Caco-2 (cell line): ENCODE results near the gene SOAT2. TPM values are rescaled to one million over a fixed set of nuclear protein-coding genes. Genes with fewer than 3 reads are reported as not detected.

ENCODE experiments used
- BruUV-seq: library from RNA; stranded (reverse); fragments of 400-500 nt; replicated peaks from 2 replicates; lab custom pipeline; 2021; lab: Mats Ljungman, UMichigan
- CTCF ChIA-PET: fragments of 300-600 bp; sonication (Branson Sonifier 250); formaldehyde crosslinking; loops from one replicate; lab custom pipeline; 2022; ENCODE audit warnings: antibody characterized with exemption; lab: Charles Lee
- POLR2A ChIA-PET: fragments of 300-600 bp; sonication (Branson Sonifier 250); formaldehyde crosslinking; loops from one replicate; lab custom pipeline; 2022; ENCODE audit warnings: antibody characterized with exemption; lab: Charles Lee
- DNase-seq, 2 experiments: peaks; one replicate each; pipeline versions ENCODE4 v3.0.0 to v3.0.0-alpha.2; 2020 to 2022
- H3K27me3 ChIP-seq: replicated peaks from 2 replicates; pipeline ENCODE4 v1.6.0; 2011; ENCODE audit warnings: low read length; ENCODE audit not compliant: control insufficient read depth, insufficient read depth
- H3K36me3 ChIP-seq: 2 replicates; pipeline ENCODE4 v1.5.1; 2011; ENCODE audit warnings: low read length; ENCODE audit not compliant: control insufficient read depth, insufficient read depth
- H3K4me1 ChIP-seq: fragments of 250-450 bp; sonication (Bioruptor Pico); 2 replicates; pipeline ENCODE4 v1.5.1; 2020; ENCODE audit warnings: mild to moderate bottlenecking
- H3K4me3 ChIP-seq: 2 replicates; pipeline ENCODE4 v1.5.1; 2011; ENCODE audit warnings: low read depth, mild to moderate bottlenecking, control low read depth, low read length
- H3K9me3 ChIP-seq: fragments of 250-450 bp; sonication (Bioruptor Pico); 2 replicates; pipeline ENCODE4 v1.5.1; 2020; ENCODE audit warnings: mild to moderate bottlenecking, moderate library complexity
- H3K27ac Mint-ChIP-seq: one replicate; pipeline ENCODE4 v1.8.0; 2022; ENCODE audit warnings: mixed read lengths; ENCODE audit not compliant: unreplicated experiment
- H3K27me3 Mint-ChIP-seq: one replicate; pipeline ENCODE4 v1.8.0; 2022; ENCODE audit warnings: mixed read lengths; ENCODE audit not compliant: insufficient read depth, unreplicated experiment
- H3K36me3 Mint-ChIP-seq: one replicate; pipeline ENCODE4 v1.8.0; 2022; ENCODE audit warnings: mild to moderate bottlenecking, mixed read lengths; ENCODE audit not compliant: insufficient read depth, unreplicated experiment
- H3K4me1 Mint-ChIP-seq: one replicate; pipeline ENCODE4 v1.8.0; 2022; ENCODE audit warnings: low read depth, mixed read lengths; ENCODE audit not compliant: unreplicated experiment
- H3K4me3 Mint-ChIP-seq: one replicate; pipeline ENCODE4 v1.8.0; 2022; ENCODE audit warnings: mild to moderate bottlenecking, moderate library complexity, mixed read lengths; ENCODE audit not compliant: unreplicated experiment
- H3K9me3 Mint-ChIP-seq: one replicate; pipeline ENCODE4 v1.8.0; 2022; ENCODE audit warnings: mixed read lengths; ENCODE audit not compliant: unreplicated experiment
- intact Hi-C: fragments of 100-400 bp; cut with micrococcal nuclease; formaldehyde crosslinking; loops from one replicate; pipeline ENCODE4 v1.10.0; 2022; ENCODE audit not compliant: unreplicated experiment
- total RNA-seq: library from RNA; stranded (reverse); gene quantifications from 2 replicates; pipeline ENCODE4 v1.2.3, GENCODE V29; 2022
- TF ChIP-seq, protein P1 (sequence below), 2 experiments: fragments of 200-600 bp in 1 of 2; IDR thresholded peaks; 1 replicate in 1 of 2; 2 replicates in 1 of 2; pipeline versions ENCODE4 v1.5.1 to v1.8.0; 2011 to 2022; ENCODE audit warnings: antibody characterized with exemption in 1 of 2, control low read depth in 1 of 2, inconsistent platforms in 1 of 2, low read depth in 1 of 2, low read length in 1 of 2, mild to moderate bottlenecking in 1 of 2, moderate library complexity in 1 of 2; ENCODE audit not compliant: insufficient read depth in 1 of 2, severe bottlenecking in 1 of 2, unreplicated experiment in 1 of 2

SOAT2 gene
- total RNA-seq, 1 experiment from 2014 or later, result 6.5 TPM

DNA sequence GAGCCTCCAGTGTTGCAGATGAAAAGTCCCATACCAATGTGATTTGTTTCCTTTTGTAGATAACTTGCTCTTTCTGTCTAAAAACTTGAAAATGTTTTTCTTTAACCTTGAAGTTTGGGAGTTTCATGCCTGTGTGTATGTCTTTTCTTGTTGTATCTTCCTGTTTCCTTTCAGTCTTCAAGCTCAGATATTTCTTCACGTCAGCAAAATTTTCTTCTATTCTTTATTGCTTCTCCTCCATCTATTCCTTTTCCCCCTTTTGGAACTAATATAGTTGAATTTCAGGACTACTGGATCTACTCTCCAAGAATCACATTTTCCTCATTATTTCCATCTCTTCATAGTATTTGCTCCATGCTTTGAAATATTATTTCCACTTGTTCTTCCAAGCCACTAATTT is 23.9 kb downstream of the SOAT2 start:
- POLR2A ChIA-PET, result no interaction called here
- H3K27me3 Mint-ChIP-seq, result peaks cover 5% of the 10 kb centered on the region
- intact Hi-C loops, result no loop called here

DNA sequence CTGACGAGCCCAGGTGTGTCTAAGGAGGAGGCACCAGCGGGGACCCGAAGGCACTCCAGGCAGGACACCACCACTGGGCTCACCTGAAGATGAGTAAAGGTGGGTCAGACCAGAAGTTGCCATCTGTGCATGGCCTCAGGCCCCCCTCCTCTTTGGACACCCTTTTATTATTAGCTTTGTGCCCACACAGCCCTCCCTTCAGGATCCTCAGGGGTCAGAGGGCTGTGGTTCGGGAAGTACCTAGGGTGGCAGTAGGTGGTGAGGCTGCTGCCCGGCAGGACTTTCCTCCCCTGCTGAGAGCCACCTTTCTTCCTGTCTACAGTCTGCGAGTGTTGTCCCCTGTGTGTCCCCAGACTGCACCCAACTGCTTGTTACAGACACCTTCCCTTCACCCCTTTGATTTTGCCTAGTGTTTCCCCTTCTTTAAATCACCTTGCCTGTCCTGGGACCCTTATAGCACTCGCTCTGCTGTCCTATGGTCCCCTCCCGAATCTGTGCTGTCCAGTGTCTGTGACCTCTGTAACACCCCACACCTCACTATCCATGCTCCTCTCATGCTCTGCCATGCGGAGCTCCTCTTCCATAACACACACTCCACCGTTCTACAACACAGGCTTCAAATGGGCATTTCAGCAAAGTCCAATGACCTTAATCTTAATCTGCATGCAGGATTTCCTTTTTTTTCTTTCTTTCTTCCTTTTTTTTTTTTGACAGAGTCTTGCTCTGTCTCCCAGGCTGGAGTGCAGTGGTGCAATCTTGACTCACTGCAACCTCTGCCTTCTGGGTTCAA is 25.7 kb downstream of the SOAT2 start:
- intact Hi-C loops, result no loop called here
- Histone ChIP-seq H3K36me3 (0 out of 2 replicates have a peak, but pooled peaks cover 1% of the 10 kb centered on the region), H3K4me1 (no peaks in the 10 kb centered on the region), H3K27me3 (no peaks in the 10 kb centered on the region), H3K9me3 (no peaks in the 10 kb centered on the region), H3K4me3 (no peak overlapping the region)
- POLR2A ChIA-PET, result interaction anchor here (0.5 kb wide), 1 partner anchor 60 kb away, joined by 3 read pairs; no protein-coding TSS in a partner anchor
- H3K36me3 Mint-ChIP-seq, result no peaks in the 10 kb centered on the region
- H3K4me1 Mint-ChIP-seq, result peaks cover 5% of the 10 kb centered on the region
- no peaks in the 10 kb centered on the region for H3K9me3 Mint-ChIP-seq
- peaks cover 5% of the 10 kb centered on the region for H3K27me3 Mint-ChIP-seq
- no peak overlapping the region for H3K4me3 Mint-ChIP-seq
- CTCF ChIA-PET, result interaction anchor here (0.6 kb wide), 1 partner anchor 14 kb away, joined by 3 read pairs; no protein-coding TSS in a partner anchor
- H3K27ac Mint-ChIP-seq, result no peak overlapping the region
- BruUV-seq, result no TSS peak
- DNase-seq, result no peak
- TF ChIP-seq, protein P1, sequence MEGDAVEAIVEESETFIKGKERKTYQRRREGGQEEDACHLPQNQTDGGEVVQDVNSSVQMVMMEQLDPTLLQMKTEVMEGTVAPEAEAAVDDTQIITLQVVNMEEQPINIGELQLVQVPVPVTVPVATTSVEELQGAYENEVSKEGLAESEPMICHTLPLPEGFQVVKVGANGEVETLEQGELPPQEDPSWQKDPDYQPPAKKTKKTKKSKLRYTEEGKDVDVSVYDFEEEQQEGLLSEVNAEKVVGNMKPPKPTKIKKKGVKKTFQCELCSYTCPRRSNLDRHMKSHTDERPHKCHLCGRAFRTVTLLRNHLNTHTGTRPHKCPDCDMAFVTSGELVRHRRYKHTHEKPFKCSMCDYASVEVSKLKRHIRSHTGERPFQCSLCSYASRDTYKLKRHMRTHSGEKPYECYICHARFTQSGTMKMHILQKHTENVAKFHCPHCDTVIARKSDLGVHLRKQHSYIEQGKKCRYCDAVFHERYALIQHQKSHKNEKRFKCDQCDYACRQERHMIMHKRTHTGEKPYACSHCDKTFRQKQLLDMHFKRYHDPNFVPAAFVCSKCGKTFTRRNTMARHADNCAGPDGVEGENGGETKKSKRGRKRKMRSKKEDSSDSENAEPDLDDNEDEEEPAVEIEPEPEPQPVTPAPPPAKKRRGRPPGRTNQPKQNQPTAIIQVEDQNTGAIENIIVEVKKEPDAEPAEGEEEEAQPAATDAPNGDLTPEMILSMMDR (IDR thresholded peaks at IDR 0.05; ENCODE audit: insufficient read depth in 1 of 2, low read depth in 1 of 2, low read length in 1 of 2, severe bottlenecking in 1 of 2, unreplicated experiment in 1 of 2), result no peak

More for the DNA sequence above, 23.9 kb downstream of the SOAT2 start:
- no peaks in the 10 kb centered on the region for H3K9me3 Mint-ChIP-seq
- Histone ChIP-seq H3K27me3 (no peaks in the 10 kb centered on the region), H3K4me3 (no peak overlapping the region), H3K36me3 (0 out of 2 replicates have a peak, but pooled peaks cover 1% of the 10 kb centered on the region), H3K9me3 (no peaks in the 10 kb centered on the region), H3K4me1 (peaks cover 8% of the 10 kb centered on the region; the same call in 1 of the 2 replicates)
- H3K4me1 Mint-ChIP-seq, result peaks cover 13% of the 10 kb centered on the region
- no peak for DNase-seq
- no TSS peak for BruUV-seq
- CTCF ChIA-PET, result no interaction called here
- TF ChIP-seq, protein P1 (IDR thresholded peaks at IDR 0.05; ENCODE audit: insufficient read depth in 1 of 2, low read depth in 1 of 2, low read length in 1 of 2, severe bottlenecking in 1 of 2, unreplicated experiment in 1 of 2), result no peak
- no peak overlapping the region for H3K4me3 Mint-ChIP-seq
- peaks cover 1% of the 10 kb centered on the region for H3K36me3 Mint-ChIP-seq
- H3K27ac Mint-ChIP-seq, result no peak overlapping the region

DNA sequence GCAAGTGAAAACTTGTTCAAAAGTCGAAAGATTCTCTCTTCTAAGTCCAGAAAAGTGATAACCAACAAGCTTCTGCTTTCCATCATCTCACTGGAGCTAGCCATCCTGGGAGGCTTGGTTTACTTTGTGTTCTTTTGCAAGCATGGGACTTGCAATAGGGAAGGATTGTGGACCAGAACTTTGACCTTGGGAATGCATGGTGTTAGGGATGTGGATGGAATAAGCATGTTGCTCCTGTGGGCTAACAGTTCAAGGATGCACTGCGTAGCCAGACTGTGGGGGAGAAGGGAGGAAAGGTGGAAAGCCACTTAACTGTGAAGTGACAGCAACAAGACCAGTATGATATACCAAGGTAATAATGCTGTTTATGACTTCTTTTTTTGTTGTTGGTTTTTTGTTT is 28.6 kb downstream of the SOAT2 start:
- Mint-ChIP-seq H3K36me3 (no peaks in the 10 kb centered on the region), H3K4me1 (peaks cover 5% of the 10 kb centered on the region), H3K27ac (no peak overlapping the region), H3K4me3 (no peak overlapping the region), H3K27me3 (peaks cover 5% of the 10 kb centered on the region), H3K9me3 (no peaks in the 10 kb centered on the region)
- H3K9me3 ChIP-seq, result no peaks in the 10 kb centered on the region
- POLR2A ChIA-PET, result no interaction called here
- intact Hi-C loops, result no loop called here
- H3K27me3 ChIP-seq, result no peaks in the 10 kb centered on the region
- TF ChIP-seq, protein P1 (IDR thresholded peaks at IDR 0.05; ENCODE audit: insufficient read depth in 1 of 2, low read depth in 1 of 2, low read length in 1 of 2, severe bottlenecking in 1 of 2, unreplicated experiment in 1 of 2), result no peak
- CTCF ChIA-PET, result no interaction called here
- no peaks in the 10 kb centered on the region for H3K4me1 ChIP-seq
- BruUV-seq, result no TSS peak
- H3K36me3 ChIP-seq, result no peaks in the 10 kb centered on the region
- no peak overlapping the region for H3K4me3 ChIP-seq
- DNase-seq, result no peak
